ENCODE results near the gene ZFP91.

GRCh38 chr11:58625086-58625485, 46.2 kb downstream of the ZFP91 start:
- no peak for TF ChIP-seq POLR2A (IDR thresholded peaks at IDR 0.05)
- no peak for TF ChIP-seq CTCF (IDR thresholded peaks at IDR 0.05)

Measured in adrenal gland (tissue), 5 donors.